GM12878 (cell line): Measurements from ENCODE around the gene CD151. TPM values are rescaled to one million over a fixed set of nuclear protein-coding genes. Genes with fewer than 3 reads are reported as not detected.
A peak's percentile ranks its signal among the peaks of the same experiment; 100 is the strongest.

Experiments
- ATAC-seq: fragments of 200-7000 bp; cut with Tn5 transposase; 3 replicates; pipeline ENCODE4 v1.9.1; 2020; ENCODE audit warnings: mild to moderate bottlenecking, moderate library complexity
- BruUV-seq: library from RNA; stranded (reverse); fragments of 400-500 nt; replicated peaks from 2 replicates; lab custom pipeline; 2021; lab: Mats Ljungman, UMichigan
- CTCF ChIA-PET: fragments of 300-600 bp; sonication (Branson Sonifier 250); formaldehyde crosslinking; extraction: SDS; loops from one replicate; lab custom pipeline; 2021; ENCODE audit warnings: inconsistent platforms; lab: Yijun Ruan, JAX
- POLR2A ChIA-PET: fragments of 350-600 bp; formaldehyde crosslinking; extraction: SDS; loops from one replicate; lab custom pipeline; 2021; ENCODE audit warnings: inconsistent platforms; lab: Charles Lee
- RAD21 ChIA-PET: fragments of 300-600 bp; sonication (Branson Sonifier 250); formaldehyde crosslinking; loops from one replicate; lab custom pipeline; 2023; ENCODE audit warnings: antibody characterized with exemption; ENCODE audit not compliant: unreplicated experiment; lab: Charles Lee
- SMC1A ChIA-PET: fragments of 300-600 bp; sonication (Branson Sonifier 250); formaldehyde crosslinking; loops from one replicate; lab custom pipeline; 2023; ENCODE audit not compliant: unreplicated experiment, uncharacterized antibody; lab: Charles Lee
- DNase-seq: peaks from one replicate; pipeline ENCODE4 v3.0.0-alpha.2; 2011; ENCODE audit warnings: low read depth, low spot score
- FAIRE-seq: peaks from 3 replicates; lab custom pipeline; 2011; peaks lifted over from hg19 to GRCh38; lab: Jason Lieb, UNC
- H2AFZ ChIP-seq: 2 replicates; pipeline ENCODE4 v1.6.0; 2011; ENCODE audit warnings: low read depth, low read length, control low read depth; ENCODE audit not compliant: control insufficient read depth
- H3K27ac ChIP-seq: 2 replicates; pipeline ENCODE4 v1.5.1; 2011; ENCODE audit warnings: control low read depth; ENCODE audit not compliant: control insufficient read depth, insufficient read depth
- H3K27me3 ChIP-seq, 2 experiments: replicated peaks in 1 of 2; 2 replicates each; pipeline versions ENCODE4 v1.6.0 to v1.6.1; 2011; ENCODE audit warnings: low read length in 1 of 2; ENCODE audit not compliant: control insufficient read depth in 2 of 2, insufficient read depth in 2 of 2
- H3K36me3 ChIP-seq, 2 experiments: 2 replicates each; pipeline ENCODE4 v1.5.1; 2011; ENCODE audit warnings: low read length in 1 of 2; ENCODE audit not compliant: control insufficient read depth in 2 of 2, insufficient read depth in 2 of 2
- H3K4me1 ChIP-seq: 2 replicates; pipeline ENCODE4 v1.6.1; 2011; ENCODE audit warnings: mild to moderate bottlenecking, low read length, moderate library complexity, mixed read lengths; ENCODE audit not compliant: control insufficient read depth, insufficient read depth
- H3K4me2 ChIP-seq: 2 replicates; pipeline ENCODE4 v1.6.0; 2011; ENCODE audit warnings: control low read depth; ENCODE audit not compliant: control insufficient read depth, insufficient read depth
- H3K4me3 ChIP-seq: fragments of 200-600 bp; sonication (generic); 2 replicates; pipeline ENCODE4 v1.5.1; 2016
- H3K79me2 ChIP-seq: 2 replicates; pipeline ENCODE4 v1.6.0; 2011; ENCODE audit warnings: low read length; ENCODE audit not compliant: control insufficient read depth, insufficient read depth
- H3K9ac ChIP-seq: 2 replicates; pipeline ENCODE4 v1.8.0; 2011; ENCODE audit warnings: low read length, control low read depth, mixed read lengths; ENCODE audit not compliant: control insufficient read depth, insufficient read depth
- H3K9me3 ChIP-seq: replicated peaks from 3 replicates; pipeline ENCODE4 v1.5.1; 2011; ENCODE audit warnings: mild to moderate bottlenecking, low read length; ENCODE audit not compliant: control insufficient read depth, insufficient read depth
- H4K20me1 ChIP-seq: 2 replicates; pipeline ENCODE4 v1.6.0; 2011; ENCODE audit not compliant: control insufficient read depth, insufficient read depth
- CHD4 ChIP-seq: fragments of 200-600 bp; sonication (generic); IDR thresholded peaks from 2 replicates; pipeline ENCODE4 v1.6.1; 2016; ENCODE audit warnings: mild to moderate bottlenecking
- SMAD1 ChIP-seq: fragments of 450-650 bp; IDR thresholded peaks from 2 replicates; pipeline ENCODE4 v1.6.1; 2018; ENCODE audit warnings: mild to moderate bottlenecking, low read depth; ENCODE audit not compliant: partially characterized antibody
- WRNIP1 ChIP-seq: IDR thresholded peaks from 2 replicates; pipeline ENCODE4 v1.6.1; 2011; ENCODE audit warnings: low read depth, low read length, improper control_type of control experiment, borderline replicate concordance
- YY1 ChIP-seq: IDR thresholded peaks from 2 replicates; pipeline ENCODE4 v1.6.1; 2011; ENCODE audit warnings: low read depth, mild to moderate bottlenecking, low read length
- ZSCAN29 ChIP-seq: fragments of 450-650 bp; IDR thresholded peaks from 2 replicates; pipeline ENCODE4 v1.6.1; 2017; ENCODE audit warnings: mild to moderate bottlenecking, moderate library complexity
- WGBS: methylation state at CpG from one replicate; pipeline ENCODE4 v1.1.6; 2016; ENCODE audit warnings: low lambda C conversion rate; ENCODE audit not compliant: insufficient replicate concordance, insufficient coverage; ENCODE audit errors: missing lambda C conversion rate; 5-methylcytosine and 5-hydroxymethylcytosine counted together
- in situ Hi-C: fragments of 300-500 bp; cut with MboI; formaldehyde crosslinking; loops from 9 replicates; pipeline ENCODE4 v1.14.3; 2018; ENCODE audit warnings: mixed read lengths
- intact Hi-C: fragments of 100-400 bp; cut with micrococcal nuclease; formaldehyde crosslinking; loops from one replicate; pipeline ENCODE4 v1.14.2; 2022; ENCODE audit not compliant: unreplicated experiment
- polyA plus RNA-seq, 11 experiments: library from polyadenylated mRNA; depleted of rRNA in 4 of 11; unstranded in 6 of 11; stranded (reverse) in 5 of 11; fragments of >200 nt; fragmentation: Nextera tagmentation in 4 of 11; fragmentation: Illumina TruSeq in 1 of 11; extraction: Ambion mirVana in 4 of 11; extraction: Trizol in 1 of 11; gene quantifications; 1 replicate in 1 of 11; 2 replicates in 10 of 11; pipeline versions ENCODE4 v1.2.1 to v1.2.3, GENCODE V29; 2011 to 2016; ENCODE audit warnings: inconsistent platforms in 2 of 11, missing spikeins in 2 of 11, low read depth in 1 of 11
- total RNA-seq, 4 experiments: library from RNA; depleted of rRNA in 3 of 4; stranded (reverse); fragments of >200 nt in 3 of 4; fragmentation: Illumina TruSeq in 1 of 4; extraction: Trizol in 1 of 4; gene quantifications; 2 replicates each; pipeline versions ENCODE4 v1.2.1 to v1.2.3, GENCODE V29; 2013 to 2021
- TF ChIP-seq, protein P1 (sequence below), 3 experiments: IDR thresholded peaks in 2 of 3; conservative IDR thresholded peaks in 1 of 3; 2 replicates each; pipeline ENCODE4 v1.5.1; 2011; ENCODE audit warnings: low read depth in 3 of 3, low read length in 3 of 3, mild to moderate bottlenecking in 3 of 3, control low read depth in 2 of 3, moderate library complexity in 2 of 3, inconsistent platforms in 1 of 3, mixed read lengths in 1 of 3; ENCODE audit not compliant: control insufficient read depth in 2 of 3, insufficient read depth in 1 of 3; ENCODE audit errors: extremely low read depth in 1 of 3

CD151 gene
- total and polyA plus RNA-seq, 10 of the 15 experiments (the other 5 are each of a cell fraction or from before 2014, with no cell fraction given): 0.52 to 41.7 (median 14.7) TPM

- SMC1A ChIA-PET: no interaction called here
- Histone ChIP-seq H3K9ac (no peak overlapping the region), H3K27me3 (no peaks in the 10 kb centered on the region), H3K27ac (no peak overlapping the region), H4K20me1 (no peaks in the 10 kb centered on the region), H3K4me2 (no peak overlapping the region; the same call in 1 of the 2 replicates), H3K9me3 (no peaks in the 10 kb centered on the region), H3K4me3 (no peak overlapping the region), H3K79me2 (no peaks in the 10 kb centered on the region), H2AFZ (no peak overlapping the region), H3K4me1 (peaks cover 7% of the 10 kb centered on the region), H3K36me3 (peaks cover 0 to 6% of the 10 kb centered on the region in 2 experiments; a peak in 2 of 4 replicates)
- peak; percentile 29; the same call in 2 of the 3 replicates for ATAC-seq
- intact Hi-C loops (no loop called here), in situ Hi-C loops (no loop called here)
- TF ChIP-seq WRNIP1: no peak
- no peak for TF ChIP-seq SMAD1
- 0 out of 2 replicates have a peak, but pooled peaks have one; percentile 9 for TF ChIP-seq YY1
- TF ChIP-seq ZSCAN29: no peak
- TF ChIP-seq CHD4: no peak
- TF ChIP-seq, protein P1, sequence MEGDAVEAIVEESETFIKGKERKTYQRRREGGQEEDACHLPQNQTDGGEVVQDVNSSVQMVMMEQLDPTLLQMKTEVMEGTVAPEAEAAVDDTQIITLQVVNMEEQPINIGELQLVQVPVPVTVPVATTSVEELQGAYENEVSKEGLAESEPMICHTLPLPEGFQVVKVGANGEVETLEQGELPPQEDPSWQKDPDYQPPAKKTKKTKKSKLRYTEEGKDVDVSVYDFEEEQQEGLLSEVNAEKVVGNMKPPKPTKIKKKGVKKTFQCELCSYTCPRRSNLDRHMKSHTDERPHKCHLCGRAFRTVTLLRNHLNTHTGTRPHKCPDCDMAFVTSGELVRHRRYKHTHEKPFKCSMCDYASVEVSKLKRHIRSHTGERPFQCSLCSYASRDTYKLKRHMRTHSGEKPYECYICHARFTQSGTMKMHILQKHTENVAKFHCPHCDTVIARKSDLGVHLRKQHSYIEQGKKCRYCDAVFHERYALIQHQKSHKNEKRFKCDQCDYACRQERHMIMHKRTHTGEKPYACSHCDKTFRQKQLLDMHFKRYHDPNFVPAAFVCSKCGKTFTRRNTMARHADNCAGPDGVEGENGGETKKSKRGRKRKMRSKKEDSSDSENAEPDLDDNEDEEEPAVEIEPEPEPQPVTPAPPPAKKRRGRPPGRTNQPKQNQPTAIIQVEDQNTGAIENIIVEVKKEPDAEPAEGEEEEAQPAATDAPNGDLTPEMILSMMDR (IDR thresholded peaks at IDR 0.05 in 2 of 3, conservative IDR thresholded peaks at IDR 0.05 in 1 of 3; ENCODE audit: control insufficient read depth in 2 of 3, extremely low read depth in 1 of 3, insufficient read depth in 1 of 3, low read depth in 3 of 3, low read length in 3 of 3): 0 out of 6 replicates have a peak, but pooled peaks of 1 of the 3 experiments have one; percentile 26
- no TSS peak for BruUV-seq
- FAIRE-seq: no peak
- CTCF ChIA-PET: no interaction called here
- DNase-seq: no peak
- 67% methylated on average over 27 of the region's 28 CpGs for WGBS
- RAD21 ChIA-PET: no interaction called here
- POLR2A ChIA-PET: no interaction called here
These were observed 44.6 kb upstream of the CD151 start for GRCh38 chr11:788009-788640.
